A375 (cell line): ENCODE results near the gene GPR62. TPM values are rescaled to one million over a fixed set of nuclear protein-coding genes. Genes with fewer than 3 reads are reported as not detected.

Experiments used
- small RNA-seq: library from RNA; depleted of rRNA; stranded (forward); fragments of <200 nt; gene quantifications from one replicate; pipeline ENCODE3, GENCODE V24; 2014
- total RNA-seq: library from RNA; depleted of rRNA; stranded (reverse); fragments of >200 nt; shearing (Covaris generic); gene quantifications from 2 replicates; pipeline ENCODE4 v1.2.3, GENCODE V29; 2014; rRNA removed

GPR62 gene, protein sequence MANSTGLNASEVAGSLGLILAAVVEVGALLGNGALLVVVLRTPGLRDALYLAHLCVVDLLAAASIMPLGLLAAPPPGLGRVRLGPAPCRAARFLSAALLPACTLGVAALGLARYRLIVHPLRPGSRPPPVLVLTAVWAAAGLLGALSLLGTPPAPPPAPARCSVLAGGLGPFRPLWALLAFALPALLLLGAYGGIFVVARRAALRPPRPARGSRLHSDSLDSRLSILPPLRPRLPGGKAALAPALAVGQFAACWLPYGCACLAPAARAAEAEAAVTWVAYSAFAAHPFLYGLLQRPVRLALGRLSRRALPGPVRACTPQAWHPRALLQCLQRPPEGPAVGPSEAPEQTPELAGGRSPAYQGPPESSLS
- 0.40 TPM in 1 of 2 replicates, not detected in the other for total RNA-seq

DNA sequence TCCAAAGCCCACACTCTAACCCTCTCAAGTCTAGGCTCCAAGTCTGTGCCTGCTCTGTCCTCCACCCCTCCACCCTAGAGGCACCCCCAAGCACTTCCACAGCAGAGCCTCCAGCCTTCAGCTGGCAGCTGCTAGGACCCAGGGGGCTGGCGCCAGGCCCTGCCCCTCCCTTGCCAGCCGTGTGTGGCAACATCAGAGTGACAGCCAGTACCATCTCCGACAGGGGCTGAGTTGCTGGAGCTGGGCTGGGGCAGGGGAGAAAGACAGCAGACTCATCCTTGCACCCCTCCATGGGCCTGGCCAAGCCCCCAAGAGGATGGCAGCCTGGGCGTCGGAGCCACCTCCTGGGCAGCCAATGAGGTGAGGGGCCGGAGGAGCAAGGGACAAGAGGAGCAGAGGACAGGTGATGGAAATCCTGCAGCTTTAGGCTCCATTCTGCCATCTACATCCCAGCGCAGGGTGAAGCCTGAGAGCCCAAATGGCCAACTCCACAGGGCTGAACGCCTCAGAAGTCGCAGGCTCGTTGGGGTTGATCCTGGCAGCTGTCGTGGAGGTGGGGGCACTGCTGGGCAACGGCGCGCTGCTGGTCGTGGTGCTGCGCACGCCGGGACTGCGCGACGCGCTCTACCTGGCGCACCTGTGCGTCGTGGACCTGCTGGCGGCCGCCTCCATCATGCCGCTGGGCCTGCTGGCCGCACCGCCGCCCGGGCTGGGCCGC lies at the start of gene GPR62:
Gene GPR62, plus strand, starts transcription at position 207 of the 718 bp plus-strand sequence. Its CDS starts 272 bp downstream, at position 479.

DNA sequence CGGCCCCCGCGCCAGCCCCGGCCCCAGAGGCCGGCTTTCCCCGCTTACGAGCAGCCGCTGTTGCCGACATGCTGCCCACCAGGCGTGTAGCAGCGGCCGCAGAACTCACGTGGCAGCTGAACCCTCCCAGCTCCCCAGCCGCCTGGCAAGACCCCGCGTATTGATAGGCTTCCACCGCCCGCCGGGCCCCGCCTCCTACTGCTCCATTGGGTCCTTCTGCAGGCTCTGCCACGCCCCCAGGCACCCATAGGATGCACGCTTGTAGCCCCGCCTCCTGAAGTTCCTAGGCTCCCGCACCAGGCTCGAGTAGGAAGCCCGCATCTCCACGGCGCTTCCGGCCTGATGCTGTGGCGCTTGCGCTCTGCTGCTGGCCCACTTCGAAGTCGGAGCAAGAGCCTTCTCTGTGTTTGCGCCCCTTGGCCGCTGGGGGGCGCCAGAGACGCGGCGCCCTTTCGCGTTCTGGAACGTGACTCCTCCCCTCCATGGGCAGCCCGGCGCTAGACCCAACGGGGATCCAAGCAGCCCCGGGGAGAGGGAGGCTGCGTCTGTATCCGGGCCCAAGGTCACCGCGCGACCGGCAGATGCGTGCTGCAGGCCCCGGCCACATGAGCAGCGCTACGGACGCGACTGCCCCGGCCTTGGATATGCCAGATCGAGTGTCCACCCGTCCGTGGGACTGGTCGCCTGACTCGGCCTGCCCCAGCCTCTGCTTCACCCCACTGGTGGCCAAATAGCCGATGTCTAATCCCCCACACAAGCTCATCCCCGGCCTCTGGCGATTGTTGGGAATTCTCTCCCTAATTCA lies 13.2 kb upstream of the GPR62 start, which contains the start of the genes PARP3 and RRP9:
Gene PARP3, plus strand, starts transcription at position 566 of the 805 bp plus-strand sequence. CDS start 993 bp downstream, outside the sequence.
Gene RRP9, minus strand, starts transcription at position 107 of the 805 bp plus-strand sequence. Its CDS starts 37 bp downstream, at position 70.

DNA sequence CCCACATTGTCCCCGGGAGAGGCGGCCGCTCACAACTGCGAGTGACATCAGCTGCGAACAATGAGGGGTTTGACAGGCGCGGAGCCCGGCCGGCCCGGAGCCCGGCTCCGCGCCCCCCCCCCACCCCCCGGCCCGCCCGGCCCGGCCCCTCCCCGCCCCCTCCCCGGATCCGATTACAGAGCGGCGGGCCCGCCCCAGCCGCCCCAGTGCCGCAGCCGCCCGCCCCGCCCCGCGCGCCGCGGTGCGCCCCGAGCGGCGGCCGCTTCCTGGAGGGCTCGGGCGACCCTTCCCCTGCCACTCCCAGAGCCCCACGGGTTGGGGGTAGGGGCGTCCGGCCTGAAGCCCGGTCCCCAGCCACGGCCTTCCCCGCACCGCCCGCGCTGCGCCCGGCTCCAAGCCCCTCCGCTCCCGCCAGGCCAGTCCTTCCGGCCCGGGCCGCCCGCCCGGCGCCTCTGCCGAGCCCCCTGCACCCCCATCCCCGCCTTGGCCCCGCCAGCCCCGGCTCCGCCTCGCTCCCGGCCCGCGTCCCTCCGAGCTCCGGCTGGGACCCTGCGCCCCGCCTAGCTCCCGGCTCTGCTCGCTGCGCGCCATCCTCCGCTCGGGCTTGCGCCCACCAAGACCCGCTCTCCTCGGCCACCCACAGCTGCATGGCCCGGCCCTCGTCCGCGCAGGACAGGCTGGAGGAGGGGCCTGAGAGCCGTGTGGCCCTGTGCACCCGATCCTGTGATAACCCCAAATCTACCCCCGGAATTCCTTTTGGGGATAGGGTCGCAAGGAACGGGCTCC lies 12.4 kb downstream of the GPR62 start, which contains the start of gene PCBP4:
Gene PCBP4, minus strand, starts transcription at position 71 of the 786 bp plus-strand sequence. CDS start 6,214 bp downstream, outside the sequence.

DNA sequence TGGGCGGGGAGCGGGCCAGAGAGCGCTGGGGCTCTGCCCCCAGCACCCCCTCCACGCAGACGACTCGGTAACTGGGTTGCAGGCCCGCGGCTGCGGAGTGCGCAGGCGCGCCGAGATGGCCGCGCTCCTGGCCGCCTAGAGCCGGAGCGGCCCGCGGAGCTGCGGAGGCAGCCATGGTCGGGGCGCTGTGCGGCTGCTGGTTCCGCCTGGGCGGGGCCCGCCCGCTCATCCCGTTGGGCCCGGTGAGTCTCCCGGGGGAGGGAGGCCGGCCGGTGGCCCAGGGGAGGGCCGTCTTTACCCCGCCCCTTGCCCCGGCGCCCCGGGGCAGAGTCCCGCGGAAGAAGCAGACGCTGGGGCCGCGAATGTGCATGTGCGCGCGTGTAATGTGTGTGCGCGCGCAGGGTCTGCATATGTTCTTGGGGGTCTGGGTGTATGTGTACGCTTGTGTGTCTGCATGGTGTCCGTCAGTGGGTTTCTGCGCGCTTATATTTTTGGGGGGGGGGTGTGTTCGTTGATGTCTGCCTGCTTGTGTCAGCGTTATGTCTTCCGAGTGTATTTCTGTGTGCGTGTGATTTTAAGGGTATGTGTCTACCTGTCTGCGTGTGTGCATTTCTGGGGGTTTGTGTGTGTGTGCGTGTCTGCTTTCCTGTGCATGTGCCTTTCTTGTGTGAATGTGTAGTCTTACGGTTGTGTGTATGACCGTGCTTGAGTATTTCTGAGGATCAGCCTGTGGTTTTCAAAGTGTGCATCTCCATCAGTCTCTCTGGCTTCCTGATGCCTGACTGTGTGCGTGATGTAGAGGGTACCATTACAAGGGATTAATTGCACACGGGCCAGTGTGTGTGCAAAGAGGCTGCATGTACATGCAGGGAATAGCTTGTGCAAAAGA lies 20.0 kb downstream of the GPR62 start, which contains the start of gene ABHD14A:
Gene ABHD14A, plus strand, starts transcription at position 102 of the 889 bp plus-strand sequence. Its CDS starts 72 bp downstream, at position 174.

DNA sequence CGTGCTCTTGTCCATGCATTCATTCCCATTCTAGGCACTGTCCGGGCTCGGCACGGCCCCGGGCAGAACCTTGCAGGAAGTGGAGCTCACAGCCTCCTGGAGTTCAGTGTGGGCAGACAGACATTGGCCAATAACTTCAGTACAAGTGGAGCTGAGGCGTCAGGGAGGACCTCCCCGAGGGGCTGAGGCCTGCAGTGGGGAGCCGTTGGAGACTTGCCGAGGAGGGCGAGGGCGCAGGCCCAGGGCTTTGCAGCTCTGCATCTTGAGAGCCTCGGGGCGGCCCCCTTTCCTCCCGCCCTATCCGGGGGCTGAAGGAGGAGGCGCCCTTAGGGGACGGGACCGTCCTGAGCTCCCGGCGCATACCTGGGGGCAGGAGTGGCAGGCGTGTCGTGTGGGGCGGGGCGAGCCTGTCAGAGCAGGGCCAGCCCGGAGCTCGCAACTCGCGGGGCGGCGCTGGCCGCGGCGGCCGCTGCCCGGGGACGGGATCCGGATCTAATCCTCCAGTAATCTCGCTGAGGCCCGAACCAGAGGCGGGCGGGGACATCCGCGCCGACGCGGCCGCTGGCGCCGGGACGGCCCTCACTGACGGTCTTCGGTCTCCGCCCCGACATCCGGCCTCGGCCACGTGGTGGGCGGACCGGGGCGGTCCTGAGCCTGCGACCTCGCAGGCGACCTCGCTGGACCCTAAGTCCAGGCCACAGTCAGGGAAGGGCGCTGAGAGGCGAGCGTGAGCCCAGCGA lies 27.8 kb downstream of the GPR62 start, which contains the start of gene ACY1:
Gene ACY1, plus strand, starts transcription at position 698 of the 740 bp plus-strand sequence. CDS start 530 bp downstream, outside the sequence.

DNA sequence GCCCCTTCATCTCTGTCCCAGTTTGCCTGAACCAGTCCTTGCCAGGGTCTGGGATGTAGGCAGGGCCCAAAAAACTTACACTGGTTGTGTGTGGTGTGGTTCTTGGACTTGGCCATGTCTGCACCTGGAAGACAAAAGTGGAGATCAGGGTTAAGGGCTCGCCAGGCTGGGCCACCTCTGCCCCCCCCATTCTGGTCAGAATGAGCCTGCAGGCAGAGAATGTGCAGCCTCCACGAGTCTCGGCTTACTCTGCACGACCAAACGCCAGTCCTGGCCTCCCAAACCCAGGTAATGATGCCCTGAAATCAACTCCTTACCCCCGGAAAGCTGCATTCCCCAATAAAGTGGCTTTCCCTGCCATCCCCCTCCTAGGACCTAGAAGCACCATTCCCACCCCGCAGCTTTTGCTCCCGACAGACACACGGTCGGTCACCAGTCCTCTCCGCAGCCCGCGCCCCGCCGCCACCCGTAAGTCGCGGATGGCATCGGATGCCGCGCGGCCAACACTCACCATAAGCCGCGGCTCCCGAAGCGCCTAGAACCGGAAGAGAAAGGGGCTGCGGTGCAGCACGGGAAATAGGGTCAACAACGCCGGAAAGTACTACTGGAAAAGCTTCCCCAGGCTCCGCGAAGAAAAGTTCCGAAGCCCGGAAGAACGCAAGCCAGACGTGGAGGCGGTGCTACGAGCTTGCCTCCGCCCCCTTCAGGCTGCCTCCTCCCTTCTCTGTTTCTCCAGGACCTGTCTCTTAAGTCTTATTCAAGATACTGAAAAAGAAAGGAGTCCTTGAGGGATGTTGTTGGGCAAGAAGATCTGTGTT lies 40.4 kb downstream of the GPR62 start, which contains the start of gene RPL29:
Gene RPL29, minus strand, starts transcription at position 550 of the 818 bp plus-strand sequence. Its CDS starts 434 bp downstream, at position 116.

Small RNAs within 50 kb of the gene (small RNA-seq; reads per million reads assigned to genes)
- gene AC115284.1: not detected

Other genes starting within 250 kb of the GPR62 start
- gene GRM2, start 248.3 kb upstream of the GPR62 start, total RNA-seq: 0.04 and 1.0 TPM in 2 replicates
- gene IQCF6, start 176.1 kb upstream of the GPR62 start, total RNA-seq: not detected in 2 replicates
- gene IQCF2, start 93.8 kb upstream of the GPR62 start, total RNA-seq: not detected in 2 replicates
- gene IQCF5, start 79.8 kb upstream of the GPR62 start, total RNA-seq: not detected in 2 replicates
- gene IQCF1, start 52.0 kb upstream of the GPR62 start, total RNA-seq: not detected in 2 replicates
- gene RRP9, start 13.5 kb upstream of the GPR62 start, total RNA-seq: 67.1 and 72.3 TPM in 2 replicates
- 29.2 and 39.1 TPM in 2 replicates for gene PARP3, start 13.0 kb upstream of the GPR62 start, total RNA-seq
- gene PCBP4, start 12.1 kb downstream of the GPR62 start, total RNA-seq: 147 and 161 TPM in 2 replicates
- gene ABHD14B, start 18.7 kb downstream of the GPR62 start, total RNA-seq: 62.9 and 81.4 TPM in 2 replicates
- gene ABHD14A, start 19.7 kb downstream of the GPR62 start, total RNA-seq: 13.7 and 14.8 TPM in 2 replicates
- 160 and 207 TPM in 2 replicates for gene ACY1, start 28.2 kb downstream of the GPR62 start, total RNA-seq
- gene RPL29, start 40.5 kb downstream of the GPR62 start, total RNA-seq: 1,860 and 1,974 TPM in 2 replicates
- 28.4 and 29.2 TPM in 2 replicates for gene DUSP7, start 101.2 kb downstream of the GPR62 start, total RNA-seq
- 21.6 and 23.9 TPM in 2 replicates for gene POC1A, start 199.0 kb downstream of the GPR62 start, total RNA-seq
- gene ALAS1, start 242.8 kb downstream of the GPR62 start, total RNA-seq: 50.7 TPM in 2 replicates